ENCODE data around the gene FAM131C. TPM values are rescaled to one million over a fixed set of nuclear protein-coding genes. Genes with fewer than 3 reads are reported as not detected.

The FAM131C gene
- total RNA-seq, 1 experiment from 2014 or later = 0.41 TPM

DNA sequence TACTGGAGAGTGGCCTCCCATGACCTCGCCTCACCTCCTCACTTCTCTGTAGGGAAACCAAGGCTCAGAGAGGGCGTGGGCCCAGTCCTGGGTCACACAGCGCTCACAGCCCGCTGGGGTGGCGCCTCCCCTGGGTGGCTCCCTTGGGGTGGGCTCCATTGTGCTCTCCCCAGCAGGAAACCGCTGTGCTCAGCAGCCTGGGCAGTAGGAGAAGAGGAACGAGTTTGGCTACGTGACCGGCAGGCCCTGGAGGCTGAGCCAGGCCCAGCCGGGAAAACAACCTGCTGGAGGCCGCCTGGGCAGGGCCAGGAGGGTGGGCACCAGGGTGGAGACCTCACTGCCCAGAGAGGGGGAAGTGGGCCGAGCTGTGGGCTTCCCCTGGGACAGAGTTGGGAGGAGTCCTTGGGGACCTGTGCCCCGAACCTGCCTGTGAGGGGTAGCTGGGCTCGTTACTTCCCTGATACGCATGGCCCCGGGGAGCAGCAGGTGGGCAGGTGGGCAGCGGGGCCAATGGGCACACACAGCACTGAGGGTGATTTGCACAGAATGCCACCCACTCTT lies 15.0 kb upstream of the FAM131C start:
- intact Hi-C loops (cut with micrococcal nuclease; ENCODE audit: unreplicated experiment) = no loop called here
- Mint-ChIP-seq H3K4me1 (ENCODE audit: low read depth, unreplicated experiment) (no peaks in the 10 kb centered on the region), H3K27me3 (ENCODE audit: insufficient read depth, unreplicated experiment) (no peaks in the 10 kb centered on the region), H3K36me3 (ENCODE audit: insufficient read depth, unreplicated experiment) (no peaks in the 10 kb centered on the region), H3K9me3 (ENCODE audit: unreplicated experiment) (no peaks in the 10 kb centered on the region), H3K4me3 (ENCODE audit: unreplicated experiment) (no peak overlapping the region), H3K27ac (ENCODE audit: unreplicated experiment) (no peak overlapping the region)
- Histone ChIP-seq H3K27me3 (replicated peaks; ENCODE audit: control insufficient read depth, insufficient read depth, low read length) (no peaks in the 10 kb centered on the region), H3K36me3 (ENCODE audit: control insufficient read depth, insufficient read depth, low read length) (no peaks in the 10 kb centered on the region), H3K4me1 (no peaks in the 10 kb centered on the region), H3K4me3 (ENCODE audit: low read depth, low read length) (no peak overlapping the region), H3K9me3 (no peaks in the 10 kb centered on the region)
- ChIA-PET POLR2A (no interaction called here), CTCF (no interaction called here)
- no TSS peak for BruUV-seq (replicated peaks)
- no peak for DNase-seq
- TF ChIP-seq, protein P1, sequence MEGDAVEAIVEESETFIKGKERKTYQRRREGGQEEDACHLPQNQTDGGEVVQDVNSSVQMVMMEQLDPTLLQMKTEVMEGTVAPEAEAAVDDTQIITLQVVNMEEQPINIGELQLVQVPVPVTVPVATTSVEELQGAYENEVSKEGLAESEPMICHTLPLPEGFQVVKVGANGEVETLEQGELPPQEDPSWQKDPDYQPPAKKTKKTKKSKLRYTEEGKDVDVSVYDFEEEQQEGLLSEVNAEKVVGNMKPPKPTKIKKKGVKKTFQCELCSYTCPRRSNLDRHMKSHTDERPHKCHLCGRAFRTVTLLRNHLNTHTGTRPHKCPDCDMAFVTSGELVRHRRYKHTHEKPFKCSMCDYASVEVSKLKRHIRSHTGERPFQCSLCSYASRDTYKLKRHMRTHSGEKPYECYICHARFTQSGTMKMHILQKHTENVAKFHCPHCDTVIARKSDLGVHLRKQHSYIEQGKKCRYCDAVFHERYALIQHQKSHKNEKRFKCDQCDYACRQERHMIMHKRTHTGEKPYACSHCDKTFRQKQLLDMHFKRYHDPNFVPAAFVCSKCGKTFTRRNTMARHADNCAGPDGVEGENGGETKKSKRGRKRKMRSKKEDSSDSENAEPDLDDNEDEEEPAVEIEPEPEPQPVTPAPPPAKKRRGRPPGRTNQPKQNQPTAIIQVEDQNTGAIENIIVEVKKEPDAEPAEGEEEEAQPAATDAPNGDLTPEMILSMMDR (IDR thresholded peaks at IDR 0.05; ENCODE audit: insufficient read depth in 1 of 2, low read depth in 1 of 2, low read length in 1 of 2, severe bottlenecking in 1 of 2, unreplicated experiment in 1 of 2) = no peak

DNA sequence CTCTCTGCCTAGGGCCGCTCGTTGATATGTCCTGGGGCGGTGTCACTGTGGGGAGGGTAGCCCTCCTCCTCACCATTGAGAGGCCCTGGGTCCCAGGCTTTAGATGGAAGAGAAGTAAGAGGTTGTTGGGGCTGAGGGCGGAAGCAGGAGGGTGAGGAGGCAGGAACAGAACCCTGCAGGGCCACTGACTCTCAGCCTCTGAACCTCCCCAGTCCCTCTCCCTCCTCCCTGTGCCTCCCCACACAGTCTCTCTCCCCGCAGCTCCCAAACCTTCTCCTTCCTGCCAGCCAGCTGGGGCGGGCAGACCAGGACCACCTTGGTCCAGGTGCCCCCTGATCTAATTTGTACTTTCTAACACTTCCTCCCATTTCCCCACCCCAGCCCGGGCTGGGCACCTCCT lies 14.3 kb upstream of the FAM131C start:
- H3K4me3 Mint-ChIP-seq (ENCODE audit: unreplicated experiment) = no peak overlapping the region
- TF ChIP-seq, protein P1 (IDR thresholded peaks at IDR 0.05; ENCODE audit: insufficient read depth in 1 of 2, low read depth in 1 of 2, low read length in 1 of 2, severe bottlenecking in 1 of 2, unreplicated experiment in 1 of 2) = no peak
- no peaks in the 10 kb centered on the region for H3K36me3 Mint-ChIP-seq (ENCODE audit: insufficient read depth, unreplicated experiment)
- Histone ChIP-seq H3K4me1 (no peaks in the 10 kb centered on the region), H3K36me3 (ENCODE audit: control insufficient read depth, insufficient read depth, low read length) (no peaks in the 10 kb centered on the region), H3K27me3 (replicated peaks; ENCODE audit: control insufficient read depth, insufficient read depth, low read length) (no peaks in the 10 kb centered on the region), H3K9me3 (no peaks in the 10 kb centered on the region), H3K4me3 (ENCODE audit: low read depth, low read length) (no peak overlapping the region)
- ChIA-PET POLR2A (no interaction called here), CTCF (no interaction called here)
- intact Hi-C loops (cut with micrococcal nuclease; ENCODE audit: unreplicated experiment) = no loop called here
- BruUV-seq (replicated peaks) = no TSS peak
- no peaks in the 10 kb centered on the region for H3K9me3 Mint-ChIP-seq (ENCODE audit: unreplicated experiment)
- DNase-seq = no peak
- no peaks in the 10 kb centered on the region for H3K4me1 Mint-ChIP-seq (ENCODE audit: low read depth, unreplicated experiment)
- H3K27ac Mint-ChIP-seq (ENCODE audit: unreplicated experiment) = no peak overlapping the region
- H3K27me3 Mint-ChIP-seq (ENCODE audit: insufficient read depth, unreplicated experiment) = no peaks in the 10 kb centered on the region

DNA sequence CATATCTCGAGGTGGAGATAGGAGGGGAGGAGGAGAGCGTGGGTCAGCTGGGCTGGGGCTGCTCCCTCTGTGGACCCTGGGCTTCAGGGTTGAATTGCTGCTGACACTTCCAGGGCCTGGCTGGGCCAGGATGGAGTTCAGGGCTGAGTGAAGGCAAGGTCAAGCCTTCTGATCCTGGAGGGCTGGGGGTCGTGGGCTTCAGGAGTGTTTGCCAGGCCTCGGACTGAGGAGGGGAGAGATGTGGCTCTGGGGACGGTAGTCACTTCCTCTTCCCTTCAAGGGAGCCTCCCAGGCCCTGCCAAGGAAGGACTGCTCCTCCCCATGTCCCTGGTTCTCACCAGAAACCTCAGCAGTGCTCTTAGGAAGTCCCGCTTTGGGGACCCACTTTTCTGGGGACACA lies 12.1 kb upstream of the FAM131C start:
- Mint-ChIP-seq H3K27me3 (ENCODE audit: insufficient read depth, unreplicated experiment) (no peaks in the 10 kb centered on the region), H3K4me3 (ENCODE audit: unreplicated experiment) (no peak overlapping the region), H3K27ac (ENCODE audit: unreplicated experiment) (no peak overlapping the region), H3K36me3 (ENCODE audit: insufficient read depth, unreplicated experiment) (no peaks in the 10 kb centered on the region), H3K9me3 (ENCODE audit: unreplicated experiment) (no peaks in the 10 kb centered on the region), H3K4me1 (ENCODE audit: low read depth, unreplicated experiment) (no peaks in the 10 kb centered on the region)
- no peaks in the 10 kb centered on the region for H3K9me3 ChIP-seq
- no peaks in the 10 kb centered on the region for H3K4me1 ChIP-seq
- TF ChIP-seq, protein P1 (IDR thresholded peaks at IDR 0.05; ENCODE audit: insufficient read depth in 1 of 2, low read depth in 1 of 2, low read length in 1 of 2, severe bottlenecking in 1 of 2, unreplicated experiment in 1 of 2) = no peak
- ChIA-PET POLR2A (no interaction called here), CTCF (interaction anchor here (0.7 kb wide), 1 partner anchor 103 kb away, joined by 5 read pairs; no protein-coding TSS in a partner anchor)
- intact Hi-C loops (cut with micrococcal nuclease; ENCODE audit: unreplicated experiment) = no loop called here
- BruUV-seq (replicated peaks) = no TSS peak
- no peak overlapping the region for H3K4me3 ChIP-seq (ENCODE audit: low read depth, low read length)
- no peaks in the 10 kb centered on the region for H3K36me3 ChIP-seq (ENCODE audit: control insufficient read depth, insufficient read depth, low read length)
- no peak for DNase-seq
- H3K27me3 ChIP-seq (replicated peaks; ENCODE audit: control insufficient read depth, insufficient read depth, low read length) = no peaks in the 10 kb centered on the region

All from Caco-2 (cell line).